HG03066 (cell line): ENCODE measurements around the gene CCDC146.
A peak's percentile ranks its signal among the peaks of the same experiment; 100 is the strongest.
"Not testable (repeated sequence)": the region's sequence is repeated elsewhere in the genome, so short reads cannot be mapped to it uniquely, and the experiment has no call there.

ENCODE experiments used
- ATAC-seq: cut with Tn5 transposase; IDR thresholded peaks from one replicate; pipeline ENCODE4 v1.9.1; 2021; ENCODE audit warnings: low read depth; ENCODE audit not compliant: unreplicated experiment

The CCDC146 gene

GRCh38 chr7:77242554-77242953 lies 120.1 kb downstream of the CCDC146 start:
- no peak for ATAC-seq

GRCh38 chr7:77244222-77244934 lies 122.0 kb downstream of the CCDC146 start:
- no peak for ATAC-seq

- ATAC-seq = no peak
Observed at GRCh38 chr7:77245015-77245755, 122.8 kb downstream of the CCDC146 start.

GRCh38 chr7:77246026-77246640 lies 123.7 kb downstream of the CCDC146 start:
- no peak for ATAC-seq

GRCh38 chr7:77247206-77247850 lies 124.9 kb downstream of the CCDC146 start:
- ATAC-seq = peak; percentile 52

- no peak for ATAC-seq
Observed at GRCh38 chr7:77248154-77248553, 125.7 kb downstream of the CCDC146 start.

- ATAC-seq = no peak
Observed at GRCh38 chr7:77252506-77252905, 130.1 kb downstream of the CCDC146 start.

GRCh38 chr7:77253151-77253550 lies 130.7 kb downstream of the CCDC146 start:
- ATAC-seq = no peak

GRCh38 chr7:77254429-77254828 lies 132.0 kb downstream of the CCDC146 start:
- no peak for ATAC-seq

GRCh38 chr7:77254915-77255314 lies 132.5 kb downstream of the CCDC146 start:
- no peak for ATAC-seq

- ATAC-seq = no peak
Observed at GRCh38 chr7:77258014-77258413, 135.6 kb downstream of the CCDC146 start.

- no peak for ATAC-seq
Observed at GRCh38 chr7:77258593-77258992, 136.2 kb downstream of the CCDC146 start.

GRCh38 chr7:77262316-77262715 lies 139.9 kb downstream of the CCDC146 start:
- ATAC-seq = no peak

- no peak for ATAC-seq
Observed at GRCh38 chr7:77265666-77266065, 143.3 kb downstream of the CCDC146 start.

- peak; percentile 71 for ATAC-seq
Observed at GRCh38 chr7:77266291-77266794, 143.9 kb downstream of the CCDC146 start.

GRCh38 chr7:77269360-77270093 lies 147.1 kb downstream of the CCDC146 start:
- peak; percentile 74 for ATAC-seq

- no peak for ATAC-seq
Observed at GRCh38 chr7:77270094-77270480, 147.7 kb downstream of the CCDC146 start.

- ATAC-seq = no peak
Observed at GRCh38 chr7:77271766-77272165, 149.4 kb downstream of the CCDC146 start.

GRCh38 chr7:77275663-77276062 lies 153.2 kb downstream of the CCDC146 start:
- ATAC-seq = not testable (repeated sequence)

GRCh38 chr7:77276120-77276519 lies 153.7 kb downstream of the CCDC146 start:
- ATAC-seq = no peak
